ENCODE measurements around the gene PMPCA. TPM values are rescaled to one million over a fixed set of nuclear protein-coding genes. Genes with fewer than 3 reads are reported as not detected.

PMPCA gene
- total and polyA plus RNA-seq, 7 donors: 22.9 to 49.9 (median 27.1) TPM

DNA sequence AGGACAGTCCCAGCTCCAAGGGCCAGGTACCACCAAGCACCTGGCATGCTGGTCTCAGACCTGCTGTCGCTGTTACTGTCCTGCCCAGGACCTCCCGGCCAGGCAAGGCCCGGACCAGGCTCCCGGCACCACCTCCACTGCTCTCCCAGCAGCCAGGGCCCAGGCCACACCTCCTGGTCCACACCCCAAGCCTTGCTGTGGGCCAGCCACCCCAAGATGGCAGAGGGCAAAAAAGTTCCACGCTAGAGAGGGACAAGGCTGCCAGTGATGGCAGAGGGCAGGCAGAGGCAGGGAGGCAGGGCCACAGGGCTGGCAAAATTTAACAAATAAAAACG lies 48.0 kb upstream of the PMPCA start:
- peak overlapping the region in 1 of 4 donors; percentile 87 for H3K4me3 ChIP-seq
- peak overlapping the region; percentile 88 to 95 (median 92) for H3K27ac ChIP-seq
- H3K9me3 ChIP-seq: no peaks in the 10 kb centered on the region
- no peak for TF ChIP-seq EP300 (IDR thresholded peaks at IDR 0.05)
- no peak for DNase-seq
- peaks cover 0 to 39% (median 34%) of the 10 kb centered on the region in 4 donors for H3K4me1 ChIP-seq
- 72 to 85% methylated on average over 6 of the region's 6 CpGs for whole genome bisulfite sequencing, 2 donors
- intact Hi-C loops (cut with DNase I): loop anchor here (5.0 kb wide), 1 partner anchor 35 kb away; the partner anchor contains the start of gene GPSM1
- peaks cover 0 to 9% (median 6%) of the 10 kb centered on the region in 3 donors for H3K27me3 ChIP-seq
- peaks cover 0 to 11% (median 2%) of the 10 kb centered on the region in 4 donors for H3K36me3 ChIP-seq

DNA sequence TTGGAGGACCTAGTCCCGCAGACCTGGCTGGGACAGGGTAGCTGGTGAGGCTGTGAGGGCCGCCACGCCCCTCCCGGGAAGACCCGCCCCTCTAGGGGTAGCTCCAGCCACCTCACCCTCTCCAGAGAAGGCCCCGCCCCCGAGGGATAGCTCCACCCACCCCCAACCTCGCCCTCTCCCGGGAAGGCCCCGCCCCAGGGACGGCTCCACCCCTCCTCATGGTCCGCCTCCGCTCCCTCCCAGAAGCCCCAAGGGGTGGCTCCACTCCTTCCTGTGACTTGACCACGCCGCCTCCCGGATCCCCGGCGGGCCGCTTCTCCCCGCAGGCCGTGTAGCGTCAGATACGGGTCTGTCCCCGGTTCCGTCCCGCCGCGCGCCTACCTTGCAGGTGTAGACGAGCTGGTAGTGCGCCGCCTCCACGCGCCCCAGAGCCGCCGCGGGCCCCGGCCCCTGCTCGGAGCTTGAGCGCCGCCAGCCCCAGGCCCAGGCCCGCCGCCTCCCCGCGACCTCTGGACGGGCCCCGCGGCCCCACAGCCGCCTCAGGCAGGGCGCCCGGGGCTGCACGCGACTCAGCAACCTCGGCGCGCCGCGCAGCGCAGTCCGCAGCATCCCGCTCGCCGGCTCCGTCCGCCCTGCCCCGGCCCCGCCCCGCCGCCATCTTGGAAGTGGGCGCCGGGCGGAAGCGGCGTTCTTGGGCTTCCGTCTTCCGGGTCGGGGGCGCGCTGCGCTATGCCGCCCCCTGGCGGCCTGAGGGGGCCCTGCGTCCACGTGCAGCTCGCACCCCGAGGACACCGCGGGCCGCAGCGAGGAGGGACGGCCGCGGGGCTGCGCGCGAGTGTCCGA lies 47.1 kb upstream of the PMPCA start, which contains the start of gene DNLZ:
Gene DNLZ (minus strand): TSS at position 639 of the 843 bp plus-strand sequence. CDS start 30 bp downstream, at position 609.
- TF ChIP-seq EP300 (IDR thresholded peaks at IDR 0.05) (no peak), POLR2AphosphoS5 (IDR thresholded peaks at IDR 0.05) (peak; percentile 75 to 92 (median 88)), POLR2A (IDR thresholded peaks at IDR 0.05) (peak; percentile 43 to 52)
- TF ChIP-seq, protein P1, sequence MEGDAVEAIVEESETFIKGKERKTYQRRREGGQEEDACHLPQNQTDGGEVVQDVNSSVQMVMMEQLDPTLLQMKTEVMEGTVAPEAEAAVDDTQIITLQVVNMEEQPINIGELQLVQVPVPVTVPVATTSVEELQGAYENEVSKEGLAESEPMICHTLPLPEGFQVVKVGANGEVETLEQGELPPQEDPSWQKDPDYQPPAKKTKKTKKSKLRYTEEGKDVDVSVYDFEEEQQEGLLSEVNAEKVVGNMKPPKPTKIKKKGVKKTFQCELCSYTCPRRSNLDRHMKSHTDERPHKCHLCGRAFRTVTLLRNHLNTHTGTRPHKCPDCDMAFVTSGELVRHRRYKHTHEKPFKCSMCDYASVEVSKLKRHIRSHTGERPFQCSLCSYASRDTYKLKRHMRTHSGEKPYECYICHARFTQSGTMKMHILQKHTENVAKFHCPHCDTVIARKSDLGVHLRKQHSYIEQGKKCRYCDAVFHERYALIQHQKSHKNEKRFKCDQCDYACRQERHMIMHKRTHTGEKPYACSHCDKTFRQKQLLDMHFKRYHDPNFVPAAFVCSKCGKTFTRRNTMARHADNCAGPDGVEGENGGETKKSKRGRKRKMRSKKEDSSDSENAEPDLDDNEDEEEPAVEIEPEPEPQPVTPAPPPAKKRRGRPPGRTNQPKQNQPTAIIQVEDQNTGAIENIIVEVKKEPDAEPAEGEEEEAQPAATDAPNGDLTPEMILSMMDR (IDR thresholded peaks at IDR 0.05): peak; percentile 77 to 99 (median 92)
- intact Hi-C loops (cut with DNase I): loop anchor here (1.0 to 5.0 kb wide), 4 partner anchors 24 to 51 kb away; partner anchors contain the start of genes GPSM1 and SNAPC4
- DNase-seq: peak; percentile 99
- Histone ChIP-seq H3K36me3 (peaks cover 0 to 2% (median 0%) of the 10 kb centered on the region in 4 donors), H3K4me1 (peaks cover 0 to 39% (median 34%) of the 10 kb centered on the region in 4 donors), H3K4me3 (peak within 1 kb of the TSS; percentile 66 to 97 (median 87)), H3K9me3 (no peaks in the 10 kb centered on the region), H3K27ac (peak within 1 kb of the TSS; percentile 88 to 95 (median 92)), H3K27me3 (peaks cover 0 to 9% (median 6%) of the 10 kb centered on the region in 3 donors)
- WGBS, 2 donors: 0 to 1% methylated on average over 97 of the region's 97 CpGs

DNA sequence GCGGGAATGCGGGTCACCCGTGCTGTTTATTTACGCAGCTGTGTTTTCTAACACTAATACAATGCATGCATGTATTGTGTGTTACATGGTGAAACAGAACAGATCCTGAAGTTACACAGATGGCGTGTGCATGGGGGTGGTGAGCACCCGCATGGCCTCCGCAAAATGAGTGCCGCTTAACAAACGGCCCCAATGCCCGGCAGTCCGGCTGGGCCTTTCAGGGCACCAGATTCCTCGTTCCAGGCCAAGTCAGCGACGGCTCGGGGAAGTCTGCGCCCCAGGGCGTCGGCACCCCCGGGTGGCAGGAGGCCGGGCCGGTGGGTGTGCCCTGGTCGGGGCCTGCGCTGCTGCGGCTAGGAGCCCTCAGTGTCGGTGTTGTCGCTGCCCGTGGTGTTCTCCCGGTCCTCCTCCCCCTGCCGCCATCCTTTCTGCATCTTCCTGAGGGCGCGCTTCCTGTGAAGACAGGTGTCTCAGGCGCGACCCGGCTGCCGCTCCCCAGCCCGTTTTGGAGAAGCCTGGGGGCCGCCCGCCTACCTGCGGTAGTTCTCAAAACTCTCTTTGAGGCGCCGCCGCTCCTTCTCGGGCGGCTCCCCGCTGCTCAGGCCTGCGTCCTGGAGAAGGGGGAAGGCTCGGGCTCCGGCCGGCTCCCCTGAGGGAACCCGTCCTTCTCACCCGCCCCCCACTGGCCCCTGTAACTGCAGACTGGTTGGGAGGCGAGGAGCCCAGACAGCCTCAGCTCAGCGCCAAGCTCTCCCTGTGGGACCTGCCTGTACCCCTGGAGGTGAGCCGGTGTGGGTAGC lies 46.3 kb upstream of the PMPCA start:
- peak overlapping the region in 2 of 4 donors; percentile 88 to 90 for H3K27ac ChIP-seq
- H3K36me3 ChIP-seq: no peaks in the 10 kb centered on the region
- H3K9me3 ChIP-seq: no peaks in the 10 kb centered on the region
- no peak for DNase-seq
- peak overlapping the region in 1 of 4 donors; percentile 97 for H3K4me3 ChIP-seq
- no peak for TF ChIP-seq POLR2A (IDR thresholded peaks at IDR 0.05)
- TF ChIP-seq, protein P1 (IDR thresholded peaks at IDR 0.05): peak; percentile 3 to 32 (median 12)
- 43% methylated on average over 54 of the region's 54 CpGs for WGBS, 2 donors
- intact Hi-C loops (cut with DNase I): loop anchor here (1.0 to 5.0 kb wide), 4 partner anchors 25 to 52 kb away; partner anchors contain the start of genes GPSM1 and SNAPC4
- peaks cover 0 to 9% (median 6%) of the 10 kb centered on the region in 3 donors for H3K27me3 ChIP-seq
- peaks cover 0 to 39% (median 34%) of the 10 kb centered on the region in 4 donors for H3K4me1 ChIP-seq

DNA sequence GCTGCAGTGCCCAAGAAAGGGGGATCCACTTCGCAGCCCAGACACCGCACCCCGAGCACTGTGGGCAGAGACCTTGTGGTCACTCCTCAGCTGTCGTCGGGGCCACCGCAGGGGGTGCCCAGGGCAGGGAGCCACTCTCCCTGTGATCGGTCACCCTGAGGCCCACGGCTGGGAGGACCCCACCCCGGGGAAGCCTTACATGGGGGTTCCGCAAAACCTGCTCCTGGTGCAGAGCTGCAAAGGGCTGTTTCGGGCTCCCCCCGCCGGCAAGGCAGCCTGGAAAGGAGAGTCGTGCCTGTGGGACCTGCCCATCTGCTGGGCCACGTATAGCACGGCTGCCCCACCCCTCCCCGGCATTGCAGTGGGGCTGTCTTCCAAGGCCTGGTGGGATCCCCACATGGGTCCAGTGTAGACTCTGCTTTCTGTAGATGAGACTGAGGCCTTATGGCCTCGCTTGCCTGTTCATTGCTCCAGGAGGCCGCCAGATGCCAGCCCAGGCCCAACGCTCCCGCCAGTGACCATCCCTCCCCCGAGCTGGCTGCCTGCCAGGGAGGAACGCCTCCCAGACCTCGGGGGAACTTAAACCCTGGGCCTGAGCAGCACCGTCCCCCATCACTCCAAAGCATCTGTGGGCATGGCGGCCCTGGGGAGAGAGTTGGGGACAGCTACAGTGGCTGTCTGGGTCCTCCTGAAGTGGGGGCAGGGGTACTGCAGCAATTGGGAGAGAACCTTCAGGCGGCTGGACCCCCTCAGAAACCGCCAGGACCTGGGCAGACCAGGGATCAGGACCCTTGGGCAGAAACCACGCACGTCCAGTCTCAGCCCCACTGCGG lies 45.3 kb upstream of the PMPCA start:
- intact Hi-C loops (cut with DNase I): loop anchor here (5.0 kb wide), 1 partner anchor 38 kb away; the partner anchor contains the start of gene GPSM1
- WGBS, 2 donors: 69 to 82% methylated on average over 31 of the region's 31 CpGs
- Histone ChIP-seq H3K4me3 (no peak overlapping the region), H3K9me3 (no peaks in the 10 kb centered on the region), H3K27me3 (peaks cover 0 to 9% (median 6%) of the 10 kb centered on the region in 3 donors), H3K36me3 (no peaks in the 10 kb centered on the region), H3K27ac (no peak overlapping the region), H3K4me1 (peaks cover 0 to 38% (median 34%) of the 10 kb centered on the region in 4 donors)
- no peak for DNase-seq
- TF ChIP-seq EP300 (IDR thresholded peaks at IDR 0.05): no peak
- TF ChIP-seq POLR2AphosphoS5 (IDR thresholded peaks at IDR 0.05): no peak
- TF ChIP-seq, protein P1 (IDR thresholded peaks at IDR 0.05): no peak
- no peak for TF ChIP-seq POLR2A (IDR thresholded peaks at IDR 0.05)
